ENCODE results near the gene ADD1.

ADD1 gene

DNA sequence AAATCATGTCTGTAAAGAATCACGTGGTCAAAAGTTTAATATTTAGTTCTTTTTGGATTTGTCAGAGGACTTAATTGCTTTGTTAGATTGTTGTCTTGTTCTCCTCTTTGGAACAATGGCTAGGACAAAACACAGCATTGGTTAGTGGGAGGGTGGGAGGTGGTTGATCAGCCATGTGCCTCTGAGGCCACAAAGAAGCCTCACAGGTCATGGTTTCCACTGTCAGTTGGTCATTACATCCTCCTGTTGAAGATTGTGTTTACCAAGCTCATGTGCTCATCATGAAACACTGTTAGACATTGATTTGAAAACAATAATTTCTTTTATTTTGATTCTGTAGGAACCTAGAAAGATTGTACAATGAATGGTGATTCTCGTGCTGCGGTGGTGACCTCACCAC lies 31.9 kb downstream of the ADD1 start:
- ATAC-seq (replicated peaks) (no peak), DNase-seq (no peak)
- Mint-ChIP-seq H3K36me3 (peaks cover 11 to 34% of the 10 kb centered on the region in 2 donors), H3K27ac (no peak overlapping the region), H3K9me3 (no peaks in the 10 kb centered on the region), H3K4me3 (no peak overlapping the region), H3K4me1 (peaks cover 19 to 33% of the 10 kb centered on the region in 2 donors), H3K27me3 (no peaks in the 10 kb centered on the region)

DNA sequence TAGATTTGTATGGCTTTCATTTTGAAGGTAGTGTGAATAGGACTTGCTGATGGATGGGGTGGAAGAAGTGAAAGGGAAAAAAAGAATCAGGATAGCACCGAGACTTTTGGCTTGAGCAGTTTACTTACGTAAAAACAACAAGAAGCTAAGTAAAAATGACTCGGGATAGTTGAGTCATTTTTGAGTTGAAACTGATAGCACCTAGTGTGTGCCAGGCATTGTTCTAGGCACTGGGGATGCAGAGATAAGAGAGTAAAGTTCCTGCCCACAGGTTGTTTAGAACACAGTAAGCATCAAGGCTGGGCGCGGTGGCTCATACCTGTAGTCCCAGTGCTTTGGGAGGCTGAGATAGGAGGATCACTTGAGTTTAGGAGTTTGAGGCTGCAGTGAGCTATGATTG lies 34.7 kb downstream of the ADD1 start:
- no peak overlapping the region for H3K4me3 Mint-ChIP-seq
- H3K9me3 Mint-ChIP-seq: no peaks in the 10 kb centered on the region
- DNase-seq (no peak), ATAC-seq (replicated peaks) (no peak)
- H3K27me3 Mint-ChIP-seq: no peaks in the 10 kb centered on the region
- H3K27ac Mint-ChIP-seq: peak overlapping the region; percentile 68
- peaks cover 12 to 39% of the 10 kb centered on the region in 2 donors for H3K36me3 Mint-ChIP-seq
- H3K4me1 Mint-ChIP-seq: peaks cover 14 to 27% of the 10 kb centered on the region in 2 donors

DNA sequence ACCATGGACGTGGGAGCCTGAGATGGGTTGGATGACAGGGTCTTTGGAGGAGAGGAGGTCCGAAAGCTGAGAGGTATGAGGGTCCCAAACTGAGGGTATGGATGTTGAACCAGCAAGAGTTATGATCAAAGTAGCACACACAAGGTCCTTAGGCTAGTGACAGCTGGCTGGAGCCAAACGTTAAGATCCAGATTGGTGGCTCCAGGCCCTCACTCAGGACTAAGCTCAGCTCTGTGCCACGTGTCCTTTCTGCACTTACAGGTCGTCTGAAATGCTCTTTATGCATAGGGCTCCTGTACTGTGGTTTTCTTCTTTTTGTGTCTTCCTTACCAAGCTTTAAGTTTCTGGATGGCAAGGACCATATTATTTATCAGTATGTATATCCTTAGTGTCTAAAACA lies 35.4 kb downstream of the ADD1 start:
- no peak for DNase-seq
- no peaks in the 10 kb centered on the region for H3K27me3 Mint-ChIP-seq
- peak overlapping the region; percentile 65 for H3K27ac Mint-ChIP-seq
- H3K9me3 Mint-ChIP-seq: no peaks in the 10 kb centered on the region
- no peak for ATAC-seq (replicated peaks)
- H3K4me3 Mint-ChIP-seq: no peak overlapping the region
- H3K36me3 Mint-ChIP-seq: peaks cover 14 to 43% of the 10 kb centered on the region in 2 donors
- H3K4me1 Mint-ChIP-seq: peaks cover 13 to 27% of the 10 kb centered on the region in 2 donors

DNA sequence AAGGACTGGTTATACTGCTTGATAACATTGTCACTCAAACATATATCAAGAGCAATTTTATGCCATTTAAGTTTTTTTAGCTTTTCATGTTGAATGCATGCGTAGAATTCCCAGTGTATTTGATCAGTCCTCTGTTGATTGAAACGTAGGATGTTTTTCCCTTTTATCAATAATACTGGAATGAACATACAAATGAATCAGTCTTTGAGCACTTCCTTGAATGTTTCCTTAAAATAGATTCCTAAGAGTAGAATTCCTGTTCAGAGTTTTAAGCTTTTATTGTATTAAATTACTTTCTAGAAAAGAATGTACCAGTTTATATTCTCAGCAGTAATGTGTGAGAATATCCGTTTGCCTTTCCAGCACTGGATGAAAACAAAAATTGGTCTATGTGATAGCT lies 37.8 kb downstream of the ADD1 start:
- Mint-ChIP-seq H3K27me3 (no peaks in the 10 kb centered on the region), H3K4me1 (peaks cover 14 to 20% of the 10 kb centered on the region in 2 donors), H3K36me3 (peaks cover 22 to 62% of the 10 kb centered on the region in 2 donors), H3K27ac (no peak overlapping the region), H3K9me3 (no peaks in the 10 kb centered on the region), H3K4me3 (no peak overlapping the region)
- DNase-seq: no peak
- ATAC-seq (replicated peaks): no peak

DNA sequence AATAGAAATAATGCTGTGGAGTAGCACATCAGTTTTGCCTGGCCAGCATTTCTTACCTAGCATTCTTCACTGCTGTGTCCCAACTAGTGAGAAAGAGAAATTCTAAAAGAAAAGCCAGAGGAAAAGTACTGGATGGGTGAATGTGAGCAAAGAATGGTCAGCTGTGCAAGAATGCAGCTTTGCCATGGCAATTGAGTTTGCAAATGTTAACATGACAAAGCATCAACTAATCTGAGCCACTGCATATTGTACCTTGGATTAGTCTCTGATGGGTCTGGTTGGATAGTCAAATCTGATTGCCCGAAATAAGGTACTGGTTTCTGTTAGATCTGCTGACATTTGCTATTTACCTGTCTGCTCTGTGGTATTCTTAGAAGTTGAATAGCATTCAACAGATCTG lies 38.7 kb downstream of the ADD1 start:
- H3K27me3 Mint-ChIP-seq: no peaks in the 10 kb centered on the region
- H3K27ac Mint-ChIP-seq: no peak overlapping the region
- no peak for ATAC-seq (replicated peaks)
- peaks cover 14 to 17% of the 10 kb centered on the region in 2 donors for H3K4me1 Mint-ChIP-seq
- no peaks in the 10 kb centered on the region for H3K9me3 Mint-ChIP-seq
- no peak for DNase-seq
- peaks cover 27 to 64% of the 10 kb centered on the region in 2 donors for H3K36me3 Mint-ChIP-seq
- no peak overlapping the region for H3K4me3 Mint-ChIP-seq

DNA sequence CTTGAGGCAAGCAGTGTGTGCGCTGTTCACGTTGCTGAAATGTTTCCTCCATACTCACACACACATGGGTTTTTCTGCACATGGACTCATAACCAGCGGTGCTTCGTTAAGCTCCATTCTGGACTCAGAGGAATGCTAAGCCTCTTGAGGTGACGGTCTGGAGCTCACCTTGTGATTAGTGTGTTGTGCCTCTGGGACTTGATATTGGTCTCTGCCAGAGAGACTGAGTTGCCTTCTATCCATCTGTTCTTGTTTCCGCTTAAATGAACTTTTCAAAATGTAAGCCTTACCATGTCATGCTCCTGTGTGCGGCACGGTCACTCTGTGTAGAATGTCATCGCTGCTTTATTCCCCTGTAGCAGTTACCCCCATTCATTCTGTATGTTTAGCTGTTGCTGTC lies 42.5 kb downstream of the ADD1 start:
- Mint-ChIP-seq H3K27me3 (no peaks in the 10 kb centered on the region), H3K36me3 (peaks cover 28 to 51% of the 10 kb centered on the region in 2 donors), H3K27ac (no peak overlapping the region), H3K4me1 (peaks cover 5% of the 10 kb centered on the region in 2 donors), H3K4me3 (no peak overlapping the region), H3K9me3 (no peaks in the 10 kb centered on the region)
- ATAC-seq (replicated peaks) (no peak), DNase-seq (no peak)

DNA sequence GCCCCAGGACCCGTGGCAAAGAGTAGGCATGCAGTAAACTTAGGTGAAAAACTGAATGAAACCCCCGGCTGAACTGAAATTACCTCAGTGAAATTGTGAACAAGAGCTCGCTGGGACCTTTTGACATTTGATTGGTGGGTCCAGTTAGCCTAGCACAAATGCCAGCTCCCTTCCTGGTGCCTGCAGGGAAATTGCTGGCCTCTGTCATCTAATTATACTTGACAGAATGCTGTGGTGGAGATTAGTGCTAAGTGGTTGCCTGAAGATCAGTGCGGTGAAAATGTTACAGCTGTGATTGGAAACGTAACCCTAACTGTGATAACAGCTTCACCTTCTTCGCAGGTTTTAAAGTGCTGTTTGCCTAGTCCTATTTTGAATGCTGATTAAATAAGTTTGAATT lies 43.0 kb downstream of the ADD1 start:
- Mint-ChIP-seq H3K36me3 (peaks cover 28 to 51% of the 10 kb centered on the region in 2 donors), H3K9me3 (no peaks in the 10 kb centered on the region), H3K27me3 (no peaks in the 10 kb centered on the region), H3K4me3 (no peak overlapping the region), H3K27ac (no peak overlapping the region), H3K4me1 (peaks cover 5% of the 10 kb centered on the region in 2 donors)
- ATAC-seq (replicated peaks): no peak
- DNase-seq: no peak

DNA sequence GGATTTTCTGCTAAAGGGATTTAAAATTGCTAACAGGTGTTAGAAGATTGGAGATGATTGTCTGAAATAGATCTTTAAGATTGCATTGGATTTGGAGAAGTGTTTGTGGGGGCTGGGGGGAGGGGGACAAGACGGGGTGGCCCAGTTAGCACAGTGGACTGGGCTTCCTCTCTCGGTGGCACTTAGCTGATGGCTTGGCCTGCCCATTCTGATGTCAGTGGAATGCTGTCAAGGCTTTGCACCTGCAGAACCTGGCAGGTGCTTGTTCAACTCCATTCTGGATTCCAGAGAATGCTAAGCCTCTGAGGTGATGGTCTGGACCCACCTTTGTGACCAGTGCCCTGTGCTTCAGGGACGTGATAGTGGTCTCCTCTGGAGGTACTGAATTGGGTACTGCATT lies 43.7 kb downstream of the ADD1 start:
- Mint-ChIP-seq H3K4me1 (peaks cover 5 to 9% of the 10 kb centered on the region in 2 donors), H3K27me3 (no peaks in the 10 kb centered on the region), H3K27ac (no peak overlapping the region), H3K4me3 (no peak overlapping the region), H3K36me3 (peaks cover 28 to 53% of the 10 kb centered on the region in 2 donors), H3K9me3 (no peaks in the 10 kb centered on the region)
- ATAC-seq (replicated peaks) (no peak), DNase-seq (no peak)

DNA sequence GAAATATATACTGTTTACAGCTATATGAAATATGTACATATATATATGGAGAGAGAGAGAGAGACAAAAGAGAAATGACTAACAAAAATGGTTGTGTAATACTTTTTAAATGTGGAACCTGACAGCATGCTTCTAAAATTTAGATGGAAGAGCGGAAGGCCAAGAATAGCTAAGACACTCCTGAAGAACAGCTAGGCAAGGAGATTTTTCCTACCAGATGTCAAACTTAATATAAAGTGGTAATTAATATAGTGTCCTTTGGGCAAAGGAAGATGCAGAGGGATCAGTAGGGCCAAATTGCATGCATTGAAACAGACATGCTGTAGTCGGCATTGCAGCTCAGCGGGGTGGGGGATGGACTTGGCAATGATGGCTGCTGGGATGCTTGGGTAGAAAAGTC lies 45.2 kb downstream of the ADD1 start:
- Mint-ChIP-seq H3K4me1 (peaks cover 5 to 9% of the 10 kb centered on the region in 2 donors), H3K4me3 (no peak overlapping the region), H3K36me3 (peaks cover 23 to 46% of the 10 kb centered on the region in 2 donors), H3K27ac (peak overlapping the region; percentile 38), H3K9me3 (no peaks in the 10 kb centered on the region), H3K27me3 (no peaks in the 10 kb centered on the region)
- DNase-seq (no peak), ATAC-seq (replicated peaks) (no peak)

DNA sequence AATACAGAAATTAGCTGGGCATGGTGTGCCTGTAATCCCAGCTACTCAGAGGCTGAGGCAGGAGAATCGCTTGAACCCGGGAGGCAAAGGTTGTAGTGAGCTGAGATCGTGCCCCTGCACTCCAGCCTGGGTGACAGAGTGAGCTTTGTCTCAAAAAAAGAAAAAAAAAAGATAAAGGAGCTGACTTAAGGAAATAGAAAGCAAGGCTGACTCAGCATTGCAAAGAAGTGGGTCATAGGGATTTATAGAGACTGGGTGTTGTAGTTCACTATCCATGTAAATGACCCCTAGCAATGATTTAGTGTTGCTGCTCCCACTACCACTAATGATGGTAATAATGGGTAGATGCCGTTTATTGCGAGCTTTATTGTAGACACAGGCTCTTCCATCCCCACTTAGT lies 47.6 kb downstream of the ADD1 start:
- ATAC-seq (replicated peaks) (no peak), DNase-seq (no peak)
- no peaks in the 10 kb centered on the region for H3K9me3 Mint-ChIP-seq
- H3K36me3 Mint-ChIP-seq: peaks cover 28 to 42% of the 10 kb centered on the region in 2 donors
- H3K27me3 Mint-ChIP-seq: no peaks in the 10 kb centered on the region
- H3K27ac Mint-ChIP-seq: peak overlapping the region; percentile 38
- no peak overlapping the region for H3K4me3 Mint-ChIP-seq
- H3K4me1 Mint-ChIP-seq: peaks cover 5 to 7% of the 10 kb centered on the region in 2 donors

DNA sequence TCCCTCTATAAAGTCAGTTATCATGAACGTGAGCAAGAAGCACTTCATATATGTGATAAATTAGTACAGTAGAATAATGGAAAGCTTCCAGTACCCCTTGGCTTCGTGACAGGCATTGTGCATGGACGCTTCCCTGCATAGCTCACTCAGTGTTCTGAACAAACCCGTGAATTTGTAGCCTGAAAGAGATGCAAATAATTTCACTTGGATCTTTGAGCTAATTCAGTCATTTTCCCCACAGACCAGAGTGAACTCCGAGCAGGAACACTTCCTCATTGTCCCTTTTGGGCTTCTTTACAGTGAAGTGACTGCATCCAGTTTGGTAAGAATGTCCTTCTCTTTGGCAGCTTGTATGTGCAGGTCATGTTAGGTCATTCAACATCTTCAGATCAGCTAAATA lies 50.1 kb downstream of the ADD1 start:
- Mint-ChIP-seq H3K27me3 (no peaks in the 10 kb centered on the region), H3K36me3 (peaks cover 25 to 39% of the 10 kb centered on the region in 2 donors), H3K9me3 (no peaks in the 10 kb centered on the region), H3K4me1 (peaks cover 0 to 4% of the 10 kb centered on the region in 2 donors), H3K4me3 (no peak overlapping the region), H3K27ac (no peak overlapping the region)
- DNase-seq: no peak
- no peak for ATAC-seq (replicated peaks)

DNA sequence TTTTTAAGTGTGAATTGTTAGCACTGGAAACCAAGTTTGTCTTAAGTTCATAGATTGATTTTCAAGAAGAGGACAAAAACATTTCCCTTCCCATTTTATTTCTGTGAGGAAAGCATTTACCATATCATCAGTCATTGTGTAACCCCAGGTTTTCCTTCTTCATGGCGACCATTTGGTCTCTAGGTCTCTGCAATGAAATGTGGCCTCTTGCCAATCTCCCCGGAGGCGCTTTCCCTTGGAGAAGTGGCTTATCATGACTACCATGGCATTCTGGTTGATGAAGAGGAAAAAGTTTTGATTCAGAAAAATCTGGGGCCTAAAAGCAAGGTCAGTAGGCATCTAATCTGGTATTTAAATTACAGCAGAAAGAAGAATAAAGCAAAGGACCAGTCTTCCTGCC lies 54.4 kb downstream of the ADD1 start:
- no peak overlapping the region for H3K4me3 Mint-ChIP-seq
- ATAC-seq (replicated peaks) (no peak), DNase-seq (no peak)
- H3K4me1 Mint-ChIP-seq: peaks cover 0 to 6% of the 10 kb centered on the region in 2 donors
- no peaks in the 10 kb centered on the region for H3K27me3 Mint-ChIP-seq
- peak overlapping the region; percentile 37 for H3K27ac Mint-ChIP-seq
- peaks cover 46 to 60% of the 10 kb centered on the region in 2 donors for H3K36me3 Mint-ChIP-seq
- H3K9me3 Mint-ChIP-seq: no peaks in the 10 kb centered on the region

DNA sequence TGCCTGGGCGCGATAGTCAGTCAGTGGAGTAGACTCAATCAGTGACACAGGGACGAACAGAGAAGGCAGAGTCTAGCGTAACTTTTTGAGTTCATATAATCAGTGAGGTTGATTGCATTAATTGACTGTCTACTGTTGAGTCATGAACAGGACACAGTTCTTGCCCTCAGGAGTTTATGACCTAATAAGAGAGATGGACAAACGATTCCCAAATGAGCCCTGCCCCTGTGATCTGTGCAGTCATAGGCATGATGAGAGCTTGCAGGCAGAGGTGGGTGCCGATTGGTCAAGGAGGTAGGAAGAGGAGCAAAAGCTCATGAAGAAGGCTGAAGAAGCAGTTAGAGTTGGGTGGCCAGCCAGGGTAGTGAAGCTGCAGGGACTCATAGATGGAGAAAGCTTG lies 57.1 kb downstream of the ADD1 start:
- Mint-ChIP-seq H3K4me3 (no peak overlapping the region), H3K27ac (peak overlapping the region; percentile 83), H3K36me3 (peaks cover 43 to 70% of the 10 kb centered on the region in 2 donors), H3K27me3 (no peaks in the 10 kb centered on the region), H3K9me3 (no peaks in the 10 kb centered on the region), H3K4me1 (peaks cover 10 to 15% of the 10 kb centered on the region in 2 donors)
- ATAC-seq (replicated peaks): no peak
- DNase-seq: no peak

DNA sequence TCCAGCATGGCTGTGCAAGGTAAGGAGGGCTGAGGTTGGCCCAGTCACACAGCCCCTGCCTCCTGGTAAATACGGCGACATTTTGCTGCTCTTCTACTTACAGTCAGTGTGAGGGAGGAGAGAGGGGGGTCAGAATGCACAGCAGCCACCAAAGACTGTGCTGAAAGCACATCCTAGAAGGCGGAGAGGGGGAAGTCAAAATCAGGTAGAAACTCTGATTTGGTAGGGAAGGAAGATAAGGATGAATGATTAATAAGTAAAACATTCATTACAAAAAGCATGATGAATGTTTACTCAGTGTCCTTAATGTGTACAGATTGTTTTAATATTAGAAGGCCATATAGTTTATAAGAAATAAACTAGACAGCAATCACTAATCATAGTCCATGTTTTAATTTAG lies 57.5 kb downstream of the ADD1 start:
- Mint-ChIP-seq H3K36me3 (peaks cover 44 to 69% of the 10 kb centered on the region in 2 donors), H3K4me1 (peaks cover 10 to 15% of the 10 kb centered on the region in 2 donors), H3K9me3 (no peaks in the 10 kb centered on the region), H3K27ac (peak overlapping the region; percentile 83), H3K27me3 (no peaks in the 10 kb centered on the region), H3K4me3 (no peak overlapping the region)
- no peak for DNase-seq
- no peak for ATAC-seq (replicated peaks)

DNA sequence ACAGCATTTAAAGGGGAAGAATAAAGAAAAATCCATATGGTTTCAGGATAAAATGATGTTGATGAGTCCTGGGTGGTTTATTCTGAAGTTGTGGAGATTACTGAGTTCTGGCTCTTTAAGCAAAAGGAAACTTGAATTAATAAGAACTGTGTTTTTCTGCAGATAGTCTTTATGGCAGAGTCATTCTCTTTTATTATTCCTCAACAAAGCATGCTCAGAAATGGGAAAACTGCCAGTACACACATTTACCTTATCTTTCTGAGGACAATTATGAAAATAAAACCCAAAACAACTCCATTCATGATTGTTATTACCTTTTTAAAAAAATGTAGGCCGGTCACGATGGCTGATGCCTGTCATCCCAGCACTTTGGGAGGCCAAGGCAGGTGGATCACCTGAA lies 58.5 kb downstream of the ADD1 start:
- Mint-ChIP-seq H3K4me3 (no peak overlapping the region), H3K9me3 (no peaks in the 10 kb centered on the region), H3K4me1 (peaks cover 10 to 15% of the 10 kb centered on the region in 2 donors), H3K27ac (peak overlapping the region; percentile 44), H3K27me3 (no peaks in the 10 kb centered on the region), H3K36me3 (peaks cover 45 to 67% of the 10 kb centered on the region in 2 donors)
- no peak for DNase-seq
- ATAC-seq (replicated peaks): no peak

DNA sequence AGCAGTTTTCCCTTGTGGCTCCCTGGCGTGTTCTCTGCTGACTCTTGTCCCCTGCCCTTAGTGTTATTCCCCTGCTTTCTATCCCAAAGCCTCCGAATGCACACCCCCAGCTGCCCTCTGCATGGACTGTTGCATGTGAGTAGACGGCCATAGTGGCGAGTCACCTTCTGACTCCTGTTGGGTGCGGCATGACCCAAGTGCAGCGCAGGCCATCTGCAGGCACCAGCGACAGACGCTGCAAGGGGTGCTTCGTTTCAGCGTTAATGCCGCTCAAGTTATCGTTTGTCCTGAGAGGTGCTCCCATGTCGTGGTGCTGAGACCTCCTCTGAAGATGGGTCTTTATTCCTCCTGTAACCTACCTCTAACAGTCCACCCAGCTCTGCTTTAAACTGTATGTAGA lies 61.9 kb downstream of the ADD1 start:
- DNase-seq: no peak
- H3K4me1 Mint-ChIP-seq: peaks cover 13 to 14% of the 10 kb centered on the region in 2 donors
- H3K4me3 Mint-ChIP-seq: no peak overlapping the region
- H3K27ac Mint-ChIP-seq: peak overlapping the region; percentile 85
- H3K9me3 Mint-ChIP-seq: no peaks in the 10 kb centered on the region
- peaks cover 42 to 61% of the 10 kb centered on the region in 2 donors for H3K36me3 Mint-ChIP-seq
- H3K27me3 Mint-ChIP-seq: no peaks in the 10 kb centered on the region
- no peak for ATAC-seq (replicated peaks)
